ENCODE measurements around the gene ITGB1BP1. TPM values are rescaled to one million over a fixed set of nuclear protein-coding genes. Genes with fewer than 3 reads are reported as not detected.

The ITGB1BP1 gene
- total RNA-seq, 2 donors from 2014 or later, result 38.7 to 64.4 TPM

DNA sequence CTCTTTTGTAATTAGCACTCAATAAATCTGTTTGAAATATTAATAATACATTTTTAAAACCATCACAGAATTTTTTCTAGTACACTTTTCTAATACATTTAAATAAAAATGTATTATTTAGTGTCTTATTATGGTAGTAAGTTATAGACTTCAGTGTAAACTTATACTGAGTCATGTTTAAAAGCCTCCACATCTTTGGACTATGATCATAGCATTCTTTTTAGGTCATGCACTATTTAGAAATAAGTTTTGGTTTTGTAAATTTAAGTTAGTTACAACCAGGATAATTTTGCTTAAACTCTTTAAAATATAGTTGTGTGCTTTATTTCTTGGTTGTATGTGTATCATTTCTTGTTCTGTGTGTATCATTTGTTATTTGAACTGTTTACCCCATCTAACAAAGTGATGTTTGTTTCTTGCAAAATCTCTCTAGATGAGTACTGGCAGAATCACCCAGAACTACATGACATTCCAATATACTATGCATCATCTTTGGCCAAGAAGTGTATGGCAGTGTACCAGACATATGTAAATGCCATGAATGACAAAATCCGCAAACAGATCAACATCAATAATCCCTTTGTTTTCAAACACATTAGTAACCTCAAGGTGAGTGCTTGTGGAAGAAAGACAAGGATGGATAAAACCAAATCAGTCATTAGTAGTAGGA lies 16.9 kb upstream of the ITGB1BP1 start:
- TF ChIP-seq, protein P1, sequence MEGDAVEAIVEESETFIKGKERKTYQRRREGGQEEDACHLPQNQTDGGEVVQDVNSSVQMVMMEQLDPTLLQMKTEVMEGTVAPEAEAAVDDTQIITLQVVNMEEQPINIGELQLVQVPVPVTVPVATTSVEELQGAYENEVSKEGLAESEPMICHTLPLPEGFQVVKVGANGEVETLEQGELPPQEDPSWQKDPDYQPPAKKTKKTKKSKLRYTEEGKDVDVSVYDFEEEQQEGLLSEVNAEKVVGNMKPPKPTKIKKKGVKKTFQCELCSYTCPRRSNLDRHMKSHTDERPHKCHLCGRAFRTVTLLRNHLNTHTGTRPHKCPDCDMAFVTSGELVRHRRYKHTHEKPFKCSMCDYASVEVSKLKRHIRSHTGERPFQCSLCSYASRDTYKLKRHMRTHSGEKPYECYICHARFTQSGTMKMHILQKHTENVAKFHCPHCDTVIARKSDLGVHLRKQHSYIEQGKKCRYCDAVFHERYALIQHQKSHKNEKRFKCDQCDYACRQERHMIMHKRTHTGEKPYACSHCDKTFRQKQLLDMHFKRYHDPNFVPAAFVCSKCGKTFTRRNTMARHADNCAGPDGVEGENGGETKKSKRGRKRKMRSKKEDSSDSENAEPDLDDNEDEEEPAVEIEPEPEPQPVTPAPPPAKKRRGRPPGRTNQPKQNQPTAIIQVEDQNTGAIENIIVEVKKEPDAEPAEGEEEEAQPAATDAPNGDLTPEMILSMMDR (IDR thresholded peaks at IDR 0.05), result no peak
- no peak for DNase-seq (ENCODE audit: low spot score)
- H3K36me3 ChIP-seq, result peaks cover 30% of the 10 kb centered on the region
- no peaks in the 10 kb centered on the region for H3K27me3 ChIP-seq (replicated peaks; ENCODE audit: insufficient read depth)
- H3K9me3 ChIP-seq, result no peaks in the 10 kb centered on the region
- no peak overlapping the region for H3K27ac ChIP-seq
- no peak overlapping the region for H3K4me3 ChIP-seq
- no peak for ATAC-seq (ENCODE audit: insufficient number of reproducible peaks, low FRiP score, low read depth)
- no peaks in the 10 kb centered on the region for H3K4me1 ChIP-seq (ENCODE audit: control insufficient read depth in 1 of 2, low read depth in 2 of 2)

DNA sequence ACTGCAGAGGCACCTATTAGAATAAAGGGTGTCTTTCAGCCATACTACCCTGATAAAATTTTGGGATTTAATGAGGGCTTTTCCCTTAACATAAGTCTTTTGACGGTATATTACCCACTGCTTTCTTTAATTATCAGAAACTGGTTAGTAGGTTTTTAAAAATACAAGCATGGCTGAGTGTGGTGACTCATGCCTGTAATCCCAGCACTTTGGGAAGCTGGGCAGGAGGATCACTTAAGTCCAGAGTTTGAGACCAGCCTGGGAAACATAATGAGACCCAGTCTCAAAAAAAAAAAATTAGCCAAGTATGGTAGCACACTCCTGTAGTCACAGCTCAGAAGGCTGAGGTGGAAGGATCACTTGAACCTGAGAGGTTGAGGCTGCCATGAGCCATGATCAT lies 16.2 kb upstream of the ITGB1BP1 start:
- TF ChIP-seq, protein P1 (IDR thresholded peaks at IDR 0.05), result no peak
- H3K27ac ChIP-seq, result no peak overlapping the region

DNA sequence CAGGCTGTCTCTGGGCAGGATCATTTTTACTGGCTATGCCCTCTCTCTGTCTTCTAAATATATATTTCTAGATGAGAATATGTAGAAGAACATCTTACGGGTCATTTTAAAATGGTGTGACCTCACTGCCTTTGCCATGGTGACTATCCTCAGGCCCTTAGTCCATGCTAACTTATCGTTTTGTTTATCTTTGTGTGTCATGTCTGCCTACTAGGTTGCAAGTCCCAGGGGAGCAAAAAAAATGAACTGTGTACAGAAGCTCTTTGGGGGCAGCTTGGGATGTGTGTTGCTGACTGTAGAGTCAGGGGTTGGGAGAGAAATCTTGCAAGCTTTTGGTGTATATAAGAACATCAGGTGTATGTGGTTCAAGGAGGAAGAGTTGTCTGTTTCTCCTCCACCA lies 11.2 kb upstream of the ITGB1BP1 start:
- peaks cover 44% of the 10 kb centered on the region for H3K36me3 ChIP-seq
- H3K27ac ChIP-seq, result no peak overlapping the region

More for the DNA sequence above, 16.2 kb upstream of the ITGB1BP1 start:
- Histone ChIP-seq H3K4me1 (ENCODE audit: control insufficient read depth in 1 of 2, low read depth in 2 of 2) (no peaks in the 10 kb centered on the region), H3K27me3 (replicated peaks; ENCODE audit: insufficient read depth) (no peaks in the 10 kb centered on the region), H3K36me3 (peaks cover 24% of the 10 kb centered on the region), H3K4me3 (no peak overlapping the region), H3K9me3 (no peaks in the 10 kb centered on the region)
- DNase-seq (ENCODE audit: low spot score) (no peak), ATAC-seq (ENCODE audit: insufficient number of reproducible peaks, low FRiP score, low read depth) (no peak)

DNA sequence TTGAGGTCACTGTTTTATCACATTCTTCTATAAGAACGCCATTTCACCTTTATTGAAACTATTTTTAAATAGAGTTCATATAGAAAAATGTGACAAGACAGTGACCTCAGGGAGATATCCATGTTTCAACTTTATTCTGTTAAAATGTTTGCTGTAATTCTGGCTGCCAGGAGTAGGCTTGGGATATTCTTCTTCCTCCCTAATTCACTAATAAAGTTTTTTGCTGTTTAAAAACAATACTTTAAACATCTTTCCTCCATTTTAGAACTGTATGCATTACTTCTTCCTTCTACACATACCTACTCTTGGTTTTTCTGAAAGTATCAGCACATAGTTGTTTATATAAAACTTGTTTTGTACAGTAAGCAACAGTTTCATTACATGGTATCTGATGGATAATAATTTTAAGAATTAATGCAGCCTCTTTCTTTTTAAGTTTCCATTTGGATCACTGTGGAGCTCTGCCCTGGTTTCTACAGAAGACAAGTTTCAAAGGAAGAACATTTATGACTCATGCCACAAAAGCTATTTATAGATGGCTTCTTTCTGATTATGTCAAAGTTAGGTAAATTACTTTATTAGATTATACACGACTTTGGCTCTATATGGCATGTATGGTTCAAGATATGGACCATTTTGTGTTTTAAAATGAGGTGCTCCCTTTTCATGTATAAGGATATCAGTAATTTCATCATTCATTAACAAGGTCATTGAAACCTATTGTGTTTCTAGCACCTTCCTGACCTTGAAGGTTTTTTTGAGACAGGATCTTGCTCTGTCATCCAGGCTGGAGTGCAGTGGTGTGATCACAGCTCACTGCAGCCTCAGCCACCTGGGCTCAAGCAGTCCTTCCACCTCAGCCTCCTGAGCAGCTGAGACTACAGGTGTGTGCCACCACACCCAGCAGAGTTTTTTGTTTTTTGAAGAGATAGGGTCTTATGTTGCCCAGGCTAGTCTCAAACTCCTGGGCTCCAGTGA lies 7.3 kb upstream of the ITGB1BP1 start:
- H3K4me3 ChIP-seq, result no peak overlapping the region
- peaks cover 31% of the 10 kb centered on the region for H3K36me3 ChIP-seq
- ATAC-seq (ENCODE audit: insufficient number of reproducible peaks, low FRiP score, low read depth), result no peak
- no peak for DNase-seq (ENCODE audit: low spot score)
- H3K4me1 ChIP-seq (ENCODE audit: control insufficient read depth in 1 of 2, low read depth in 2 of 2), result no peaks in the 10 kb centered on the region
- H3K27ac ChIP-seq, result no peak overlapping the region
- TF ChIP-seq, protein P1 (IDR thresholded peaks at IDR 0.05), result no peak
- no peaks in the 10 kb centered on the region for H3K9me3 ChIP-seq
- H3K27me3 ChIP-seq (replicated peaks; ENCODE audit: insufficient read depth), result no peaks in the 10 kb centered on the region

More for the DNA sequence above, 11.2 kb upstream of the ITGB1BP1 start:
- no peaks in the 10 kb centered on the region for H3K9me3 ChIP-seq
- TF ChIP-seq, protein P1 (IDR thresholded peaks at IDR 0.05), result no peak
- H3K4me1 ChIP-seq (ENCODE audit: control insufficient read depth in 1 of 2, low read depth in 2 of 2), result no peaks in the 10 kb centered on the region
- DNase-seq (ENCODE audit: low spot score) (no peak), ATAC-seq (ENCODE audit: insufficient number of reproducible peaks, low FRiP score, low read depth) (no peak)
- H3K27me3 ChIP-seq (replicated peaks; ENCODE audit: insufficient read depth), result no peaks in the 10 kb centered on the region
- H3K4me3 ChIP-seq, result no peak overlapping the region

DNA sequence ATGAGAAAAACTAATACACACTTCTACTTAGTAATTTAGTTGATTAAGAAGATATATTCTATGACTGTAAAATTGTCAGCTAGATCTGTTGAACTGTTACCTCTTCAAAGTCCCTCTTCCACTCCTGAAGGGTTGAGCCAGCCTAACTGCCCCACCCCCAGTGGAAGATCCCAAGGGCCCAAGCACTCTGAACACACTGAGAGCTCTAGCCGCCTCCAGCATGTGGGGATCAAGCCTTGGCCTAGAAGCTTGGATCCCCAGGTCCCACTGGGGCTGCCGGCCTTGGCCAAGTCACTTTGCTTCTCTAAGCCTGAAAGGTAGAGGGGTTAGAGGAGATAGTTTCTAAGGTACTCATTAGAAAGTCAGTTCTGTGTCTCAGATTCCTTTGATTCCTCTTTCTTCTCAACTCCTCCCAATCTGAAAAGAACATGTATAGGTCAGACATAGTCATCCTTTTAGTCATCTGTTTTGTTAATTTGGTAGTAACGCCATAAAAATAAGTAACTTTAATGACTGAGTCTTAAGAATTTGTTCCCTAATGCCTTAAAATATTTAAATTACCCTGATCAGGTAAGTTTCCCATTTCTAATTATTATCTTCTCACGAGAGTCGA lies 5.7 kb upstream of the ITGB1BP1 start:
- Histone ChIP-seq H3K4me3 (no peak overlapping the region), H3K4me1 (ENCODE audit: control insufficient read depth in 1 of 2, low read depth in 2 of 2) (peaks cover 0 to 10% of the 10 kb centered on the region in 2 donors), H3K27ac (no peak overlapping the region), H3K9me3 (no peaks in the 10 kb centered on the region), H3K36me3 (peaks cover 31% of the 10 kb centered on the region), H3K27me3 (replicated peaks; ENCODE audit: insufficient read depth) (no peaks in the 10 kb centered on the region)
- no peak for DNase-seq (ENCODE audit: low spot score)
- ATAC-seq (ENCODE audit: insufficient number of reproducible peaks, low FRiP score, low read depth), result no peak
- TF ChIP-seq, protein P1 (IDR thresholded peaks at IDR 0.05), result no peak
